ENCODE measurements around the gene CCDC142.

CCDC142 gene

DNA sequence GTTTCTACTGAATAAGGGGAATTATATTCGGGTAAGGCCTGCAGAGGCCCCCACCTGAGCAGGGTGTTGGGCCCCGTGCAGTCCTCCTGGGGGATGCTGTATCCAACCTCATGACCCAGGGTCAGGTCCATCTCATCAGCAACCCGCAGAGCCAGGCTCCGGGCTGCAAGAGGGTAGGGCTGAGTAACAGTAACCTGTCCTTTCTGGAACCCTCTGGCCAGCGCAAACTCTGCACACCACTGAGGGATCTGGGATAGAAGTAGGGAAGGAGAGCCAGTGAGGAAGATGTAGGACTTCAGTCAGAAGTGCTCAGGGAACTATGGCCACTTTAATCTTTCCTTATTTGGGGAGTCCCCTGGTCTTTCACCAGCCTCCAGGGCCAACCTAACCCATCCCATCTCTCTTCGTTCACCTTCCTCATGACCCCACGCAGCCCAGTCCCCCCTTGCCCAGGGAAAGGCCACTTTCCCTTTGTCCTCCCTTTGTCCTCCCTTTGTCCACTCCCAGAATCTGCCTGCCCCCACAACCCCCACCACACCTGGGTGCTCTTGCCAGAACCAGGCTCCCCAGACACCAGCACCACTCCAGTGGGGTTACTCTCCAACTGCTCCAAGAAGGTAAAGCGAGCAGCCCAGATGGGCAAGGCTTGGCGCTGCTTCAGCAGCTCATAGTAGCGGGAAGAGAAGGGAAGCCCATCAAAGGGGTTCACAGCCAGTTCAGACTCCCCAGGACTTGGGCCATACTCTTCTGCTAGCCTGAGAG lies 42.3 kb upstream of the CCDC142 start:
- Histone ChIP-seq H3K27me3 (ENCODE audit: insufficient read depth, low read length) (peaks cover 37% of the 10 kb centered on the region), H3K9ac (ENCODE audit: low read depth, low read length) (no peak overlapping the region), H3K9me3 (ENCODE audit: insufficient read depth, low read depth, low read length) (no peaks in the 10 kb centered on the region), H3K4me1 (ENCODE audit: insufficient read depth, low read length) (no peaks in the 10 kb centered on the region), H3K4me3 (ENCODE audit: low read length) (no peak overlapping the region), H3K36me3 (ENCODE audit: insufficient read depth, low read depth, low read length) (peaks cover 26% of the 10 kb centered on the region), H3K27ac (ENCODE audit: low read length) (no peak overlapping the region)

DNA sequence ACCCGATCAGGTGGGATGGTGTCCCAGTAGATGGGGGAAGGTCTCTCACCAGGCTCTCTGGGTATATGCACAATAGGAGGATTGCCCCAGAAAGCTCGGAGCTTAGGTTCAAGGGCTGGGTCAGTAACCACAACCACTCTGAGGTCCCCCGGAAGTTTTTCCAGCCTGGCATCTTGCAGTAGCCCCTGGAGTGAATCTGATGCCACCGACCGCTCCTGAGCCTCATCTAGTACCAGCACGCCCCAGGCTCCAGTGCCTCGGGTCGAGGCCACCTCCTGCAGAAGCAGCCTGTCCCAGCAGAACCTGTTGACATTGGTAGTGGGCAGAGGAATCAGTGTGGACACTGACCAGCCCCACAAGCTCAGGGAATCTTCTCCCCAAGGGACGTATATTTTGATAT lies 41.2 kb upstream of the CCDC142 start:
- H3K27me3 ChIP-seq (ENCODE audit: insufficient read depth, low read length), result peaks cover 48% of the 10 kb centered on the region
- no peak overlapping the region for H3K27ac ChIP-seq (ENCODE audit: low read length)
- H3K36me3 ChIP-seq (ENCODE audit: insufficient read depth, low read depth, low read length), result peaks cover 26% of the 10 kb centered on the region
- H3K9me3 ChIP-seq (ENCODE audit: insufficient read depth, low read depth, low read length), result no peaks in the 10 kb centered on the region
- H3K4me3 ChIP-seq (ENCODE audit: low read length), result no peak overlapping the region
- H3K9ac ChIP-seq (ENCODE audit: low read depth, low read length), result no peak overlapping the region
- H3K4me1 ChIP-seq (ENCODE audit: insufficient read depth, low read length), result no peaks in the 10 kb centered on the region

DNA sequence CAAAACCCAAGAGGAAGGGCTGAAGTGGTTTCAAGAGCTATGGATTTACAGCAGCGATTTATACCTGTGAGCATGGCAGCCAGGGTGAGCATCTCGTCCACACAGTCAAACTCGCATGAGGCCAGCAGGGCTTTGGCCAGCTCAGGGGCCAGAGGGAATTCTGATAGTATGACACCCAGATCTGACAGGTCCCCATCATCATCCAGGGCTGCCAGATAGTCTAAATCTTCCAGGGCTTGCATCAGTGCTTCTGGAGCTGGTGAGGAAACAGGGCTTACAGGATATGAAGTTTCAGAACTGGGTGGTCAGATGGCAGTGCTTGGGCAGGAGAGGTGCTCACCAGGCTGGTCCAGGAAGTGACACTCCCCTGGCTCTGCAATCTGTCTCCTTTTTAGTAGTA lies 39.7 kb upstream of the CCDC142 start:
- no peaks in the 10 kb centered on the region for H3K4me1 ChIP-seq (ENCODE audit: insufficient read depth, low read length)
- no peak overlapping the region for H3K4me3 ChIP-seq (ENCODE audit: low read length)
- H3K9ac ChIP-seq (ENCODE audit: low read depth, low read length), result no peak overlapping the region
- no peak overlapping the region for H3K27ac ChIP-seq (ENCODE audit: low read length)
- no peaks in the 10 kb centered on the region for H3K9me3 ChIP-seq (ENCODE audit: insufficient read depth, low read depth, low read length)
- H3K36me3 ChIP-seq (ENCODE audit: insufficient read depth, low read depth, low read length), result peaks cover 18% of the 10 kb centered on the region
- H3K27me3 ChIP-seq (ENCODE audit: insufficient read depth, low read length), result peaks cover 63% of the 10 kb centered on the region

DNA sequence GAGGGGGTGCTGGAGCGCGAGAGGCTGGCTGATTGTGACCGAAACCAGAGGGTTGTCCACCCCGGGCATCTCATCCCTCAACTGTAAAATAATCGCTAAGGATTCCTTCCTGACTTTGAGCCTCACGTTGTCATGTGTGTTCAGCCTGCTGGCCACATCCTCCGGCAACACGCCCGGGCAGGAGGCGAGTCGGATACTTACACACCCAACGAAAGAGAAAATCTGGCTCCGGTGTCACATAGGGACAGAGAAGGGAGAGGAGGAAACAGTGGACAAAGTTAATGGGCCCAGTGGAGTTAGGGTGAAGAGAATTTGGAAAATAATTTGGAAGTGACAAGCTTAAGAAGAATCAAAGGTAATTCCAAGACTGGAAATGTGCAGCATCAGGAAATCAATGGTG lies 33.9 kb upstream of the CCDC142 start:
- Histone ChIP-seq H3K27ac (ENCODE audit: low read length) (no peak overlapping the region), H3K4me3 (ENCODE audit: low read length) (no peak overlapping the region), H3K36me3 (ENCODE audit: insufficient read depth, low read depth, low read length) (no peaks in the 10 kb centered on the region), H3K9ac (ENCODE audit: low read depth, low read length) (no peak overlapping the region), H3K27me3 (ENCODE audit: insufficient read depth, low read length) (peaks cover 100% of the 10 kb centered on the region), H3K9me3 (ENCODE audit: insufficient read depth, low read depth, low read length) (peaks cover 10% of the 10 kb centered on the region), H3K4me1 (ENCODE audit: insufficient read depth, low read length) (no peaks in the 10 kb centered on the region; the same call in 1 of the 2 replicates)

DNA sequence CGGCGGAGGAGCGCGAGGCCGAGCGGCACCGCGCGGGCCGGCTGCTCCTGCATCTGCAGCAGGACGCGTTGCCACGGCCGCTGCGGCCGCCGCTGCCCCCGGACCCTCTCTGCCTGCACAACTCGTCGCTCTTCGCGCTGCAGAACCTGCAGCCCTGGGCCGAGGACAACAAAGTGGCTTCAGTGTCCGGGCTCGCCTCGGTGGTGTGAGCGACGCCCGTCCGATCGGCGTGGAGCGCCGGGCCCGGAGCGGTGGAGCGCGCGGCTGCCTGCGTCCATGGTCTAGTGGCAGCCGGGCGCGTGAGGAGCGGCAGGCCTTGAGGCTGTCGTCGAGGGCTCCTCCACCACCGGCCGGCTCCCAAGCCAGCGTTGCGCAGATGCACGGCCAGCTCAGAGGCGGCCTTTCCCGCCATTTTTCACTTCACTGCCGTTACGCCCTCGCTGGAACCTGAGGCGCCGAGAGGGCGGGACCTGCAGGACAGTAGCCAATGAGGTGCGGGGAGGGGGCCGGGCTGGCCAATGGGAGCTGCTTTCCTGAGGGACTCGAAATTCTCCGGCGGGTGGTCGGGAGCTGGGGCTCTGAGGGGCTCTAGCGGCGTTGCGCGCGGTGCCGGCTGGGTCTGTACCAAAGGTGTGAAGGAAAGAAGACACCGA lies 33.3 kb upstream of the CCDC142 start:
- H3K9me3 ChIP-seq (ENCODE audit: insufficient read depth, low read depth, low read length), result peaks cover 10% of the 10 kb centered on the region
- no peak overlapping the region for H3K9ac ChIP-seq (ENCODE audit: low read depth, low read length)
- no peaks in the 10 kb centered on the region; the same call in 1 of the 2 replicates for H3K4me1 ChIP-seq (ENCODE audit: insufficient read depth, low read length)
- H3K27ac ChIP-seq (ENCODE audit: low read length), result no peak overlapping the region
- peak overlapping the region; percentile 40; the same call in 1 of the 2 replicates for H3K4me3 ChIP-seq (ENCODE audit: low read length)
- H3K27me3 ChIP-seq (ENCODE audit: insufficient read depth, low read length), result peaks cover 100% of the 10 kb centered on the region
- no peaks in the 10 kb centered on the region for H3K36me3 ChIP-seq (ENCODE audit: insufficient read depth, low read depth, low read length)

DNA sequence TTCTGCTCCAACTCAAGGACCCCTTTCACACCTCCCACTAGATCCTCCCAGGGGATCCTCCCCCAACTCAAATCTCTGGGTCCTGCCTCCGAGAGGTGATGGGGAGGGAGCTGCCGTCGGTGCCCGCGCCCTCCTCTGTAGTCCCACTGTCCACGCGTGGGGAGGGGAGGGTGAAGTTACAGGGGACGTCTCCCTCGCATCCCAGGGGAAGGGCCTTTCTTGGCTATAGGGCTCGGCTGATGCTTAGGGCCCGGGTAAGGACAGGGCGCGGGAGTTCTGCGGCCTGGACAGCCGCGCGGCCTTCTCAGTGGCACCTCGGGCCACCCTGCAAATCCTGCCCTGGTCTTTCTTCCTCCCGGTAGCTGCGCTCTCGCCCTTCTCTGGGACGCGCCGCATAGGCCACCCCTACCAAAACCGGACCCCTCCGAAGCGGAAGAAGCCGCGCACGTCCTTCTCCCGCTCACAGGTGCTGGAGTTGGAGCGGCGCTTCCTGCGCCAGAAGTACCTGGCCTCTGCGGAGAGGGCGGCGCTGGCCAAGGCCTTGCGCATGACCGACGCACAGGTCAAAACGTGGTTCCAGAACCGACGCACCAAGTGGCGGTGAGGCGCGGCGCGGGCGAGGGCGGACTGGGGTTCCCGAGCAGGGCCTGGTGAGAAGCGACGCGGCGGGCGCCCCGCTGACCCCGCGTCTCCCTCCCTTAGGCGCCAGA lies 32.6 kb upstream of the CCDC142 start:
- Histone ChIP-seq H3K27me3 (ENCODE audit: insufficient read depth, low read length) (peaks cover 100% of the 10 kb centered on the region), H3K4me3 (ENCODE audit: low read length) (peak overlapping the region; percentile 40; the same call in 1 of the 2 replicates), H3K9me3 (ENCODE audit: insufficient read depth, low read depth, low read length) (peaks cover 10% of the 10 kb centered on the region), H3K27ac (ENCODE audit: low read length) (no peak overlapping the region), H3K36me3 (ENCODE audit: insufficient read depth, low read depth, low read length) (no peaks in the 10 kb centered on the region), H3K4me1 (ENCODE audit: insufficient read depth, low read length) (no peaks in the 10 kb centered on the region; the same call in 1 of the 2 replicates), H3K9ac (ENCODE audit: low read depth, low read length) (no peak overlapping the region)

DNA sequence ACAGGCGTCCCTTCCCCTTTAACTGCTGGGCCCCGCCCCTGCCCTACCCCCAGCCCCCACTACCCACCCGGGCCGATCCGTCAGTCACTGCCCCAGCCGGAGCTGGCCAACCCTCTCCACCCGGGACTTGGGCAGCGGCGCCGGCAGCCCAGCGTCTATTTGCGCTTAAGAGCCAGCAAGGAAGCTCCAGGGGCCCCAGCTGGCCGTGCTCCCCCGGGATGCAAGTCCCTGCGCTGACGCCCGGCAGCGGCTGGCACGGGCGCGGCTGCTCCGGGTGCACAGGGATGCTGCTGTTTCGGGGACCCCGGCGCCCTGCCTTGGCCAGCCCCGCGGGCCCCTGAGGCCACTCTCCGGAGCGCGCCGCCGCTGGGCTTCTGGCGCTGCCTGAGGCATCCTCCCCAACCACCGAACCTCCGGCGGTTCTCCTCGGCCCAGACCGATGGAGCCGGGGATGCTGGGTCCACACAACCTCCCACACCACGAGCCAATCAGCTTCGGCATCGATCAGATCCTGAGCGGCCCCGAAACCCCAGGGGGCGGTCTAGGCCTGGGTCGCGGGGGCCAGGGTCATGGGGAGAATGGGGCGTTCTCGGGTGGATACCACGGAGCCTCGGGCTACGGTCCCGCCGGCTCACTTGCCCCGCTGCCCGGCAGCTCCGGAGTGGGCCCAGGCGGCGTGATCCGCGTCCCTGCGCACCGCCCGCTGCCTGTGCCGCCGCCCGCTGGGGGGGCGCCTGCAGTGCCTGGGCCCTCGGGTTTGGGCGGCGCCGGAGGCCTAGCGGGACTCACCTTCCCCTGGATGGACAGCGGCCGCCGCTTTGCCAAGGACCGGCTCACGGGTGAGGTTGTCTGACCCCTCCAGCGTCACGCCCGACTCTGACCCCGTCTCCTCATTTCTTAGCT lies 31.8 kb upstream of the CCDC142 start, which contains the start of gene TLX2:
TLX2 (plus strand) TSS at position 83 of the 903 bp plus-strand sequence; CDS start at position 440, 357 bp downstream.
- peaks cover 100% of the 10 kb centered on the region for H3K27me3 ChIP-seq (ENCODE audit: insufficient read depth, low read length)
- H3K4me3 ChIP-seq (ENCODE audit: low read length), result peak within 1 kb of the TSS; percentile 40; the same call in 1 of the 2 replicates
- H3K36me3 ChIP-seq (ENCODE audit: insufficient read depth, low read depth, low read length), result no peaks in the 10 kb centered on the region
- H3K4me1 ChIP-seq (ENCODE audit: insufficient read depth, low read length), result no peaks in the 10 kb centered on the region; the same call in 1 of the 2 replicates
- H3K9me3 ChIP-seq (ENCODE audit: insufficient read depth, low read depth, low read length), result peaks cover 10% of the 10 kb centered on the region
- H3K9ac ChIP-seq (ENCODE audit: low read depth, low read length), result no peak within 1 kb of the TSS
- no peak within 1 kb of the TSS for H3K27ac ChIP-seq (ENCODE audit: low read length)

DNA sequence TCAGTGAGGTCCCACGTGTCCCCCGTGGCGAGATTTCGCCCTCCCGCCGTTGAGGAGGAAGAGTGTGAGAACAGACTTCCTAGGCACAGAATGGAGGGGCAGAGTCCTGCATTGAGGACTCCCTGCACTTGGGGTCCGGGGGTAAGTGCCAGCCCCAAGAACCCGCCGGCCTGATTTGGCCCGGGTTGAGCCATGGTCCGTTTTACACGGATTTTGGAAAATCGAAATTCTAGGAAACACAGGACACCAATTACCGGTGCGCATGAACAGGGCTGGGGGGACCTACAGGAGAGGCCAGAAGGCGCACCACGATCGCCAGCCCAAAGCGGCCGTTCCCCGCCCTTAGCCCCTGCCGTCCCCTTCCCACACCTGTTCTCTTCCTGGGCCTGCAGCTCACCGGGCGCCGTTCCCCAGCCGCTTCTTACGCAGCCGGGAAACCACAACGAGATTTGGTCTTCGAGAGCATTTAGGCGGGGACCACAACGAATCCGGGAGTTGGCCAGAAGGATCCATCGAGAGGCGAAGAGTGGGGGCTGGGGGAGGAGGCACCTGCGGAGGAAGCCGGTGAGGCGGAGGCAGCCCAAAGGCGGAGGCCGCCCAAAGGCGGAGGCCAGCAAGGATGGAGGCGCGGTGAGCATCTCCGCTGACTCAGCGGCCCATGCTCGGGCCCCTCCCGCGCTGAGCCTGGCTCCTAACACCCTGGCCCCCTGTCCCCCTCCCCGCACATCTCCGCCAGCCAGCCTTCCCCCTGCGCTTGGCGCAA lies 31.0 kb upstream of the CCDC142 start:
- no peak overlapping the region for H3K9ac ChIP-seq (ENCODE audit: low read depth, low read length)
- peaks cover 10% of the 10 kb centered on the region for H3K9me3 ChIP-seq (ENCODE audit: insufficient read depth, low read depth, low read length)
- no peak overlapping the region for H3K27ac ChIP-seq (ENCODE audit: low read length)
- peak overlapping the region; percentile 38; the same call in 1 of the 2 replicates for H3K4me3 ChIP-seq (ENCODE audit: low read length)
- H3K27me3 ChIP-seq (ENCODE audit: insufficient read depth, low read length), result peaks cover 100% of the 10 kb centered on the region
- H3K4me1 ChIP-seq (ENCODE audit: insufficient read depth, low read length), result peaks cover under 1% of the 10 kb centered on the region; the same call in 1 of the 2 replicates
- H3K36me3 ChIP-seq (ENCODE audit: insufficient read depth, low read depth, low read length), result no peaks in the 10 kb centered on the region

DNA sequence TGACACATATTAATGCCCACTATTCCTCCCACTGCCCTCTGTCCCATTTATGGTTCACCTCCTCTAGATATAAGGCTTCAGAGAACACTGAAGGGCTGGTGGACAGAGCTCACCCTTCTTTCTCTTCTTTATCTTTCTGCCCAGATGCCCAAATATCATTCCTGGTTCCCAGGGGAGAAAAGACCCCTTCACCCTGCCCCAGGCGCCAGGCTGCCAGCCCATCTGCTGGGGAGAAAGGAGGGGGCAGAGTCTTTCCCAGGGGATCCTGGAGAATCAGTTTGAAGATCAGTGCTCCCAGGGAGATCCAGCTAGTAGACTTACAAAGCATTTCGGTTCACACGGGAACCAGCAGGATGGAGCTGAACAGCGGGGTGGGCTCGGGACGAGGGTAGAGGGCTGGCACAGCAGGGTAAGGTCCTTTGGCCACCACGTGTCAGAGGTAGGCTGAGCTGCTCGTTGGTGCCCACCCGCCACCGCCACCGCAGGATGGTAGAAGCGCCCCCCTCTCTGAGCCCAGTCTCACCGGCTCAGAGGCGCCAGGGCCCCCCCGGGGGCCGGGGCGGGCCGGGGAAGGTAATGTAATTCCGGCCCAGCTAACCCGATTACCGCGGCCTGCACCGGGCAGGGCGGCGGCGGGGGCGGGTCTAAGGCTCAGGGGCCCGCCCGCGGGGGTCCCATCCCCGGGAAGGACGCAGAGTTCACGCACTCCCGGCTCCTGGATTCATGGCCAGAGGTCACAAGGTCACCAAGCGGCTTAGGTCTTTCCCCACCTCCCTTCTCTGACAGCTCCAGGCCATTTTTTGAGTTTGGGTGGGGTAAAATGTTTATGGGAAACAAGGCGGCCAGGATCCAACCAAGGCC lies 30.2 kb upstream of the CCDC142 start:
- H3K4me3 ChIP-seq (ENCODE audit: low read length), result peak overlapping the region; percentile 38; the same call in 1 of the 2 replicates
- H3K9me3 ChIP-seq (ENCODE audit: insufficient read depth, low read depth, low read length), result peaks cover 10% of the 10 kb centered on the region
- peaks cover 6% of the 10 kb centered on the region; the same call in 1 of the 2 replicates for H3K4me1 ChIP-seq (ENCODE audit: insufficient read depth, low read length)
- peaks cover 100% of the 10 kb centered on the region for H3K27me3 ChIP-seq (ENCODE audit: insufficient read depth, low read length)
- H3K27ac ChIP-seq (ENCODE audit: low read length), result no peak overlapping the region
- no peaks in the 10 kb centered on the region for H3K36me3 ChIP-seq (ENCODE audit: insufficient read depth, low read depth, low read length)
- no peak overlapping the region for H3K9ac ChIP-seq (ENCODE audit: low read depth, low read length)
